IMR-90 (cell line): ENCODE results near the gene SEMA3G. TPM values are rescaled to one million over a fixed set of nuclear protein-coding genes. Genes with fewer than 3 reads are reported as not detected.

ENCODE experiments used
- ATAC-seq: fragments of 200-7000 bp; cut with Tn5 transposase; 2 replicates; pipeline ENCODE4 v1.9.1; 2020; ENCODE audit warnings: low read depth, mild to moderate bottlenecking, moderate library complexity
- BruUV-seq: library from RNA; stranded (reverse); fragments of 400-500 nt; replicated peaks from 2 replicates; lab custom pipeline; 2021; lab: Mats Ljungman, UMichigan
- CTCF ChIA-PET: fragments of 300-600 bp; formaldehyde crosslinking; extraction: SDS; loops from one replicate; lab custom pipeline; 2021; ENCODE audit warnings: antibody characterized with exemption; lab: Yijun Ruan, JAX
- POLR2A ChIA-PET: fragments of 300-600 bp; sonication (Branson Sonifier 250); formaldehyde crosslinking; loops from one replicate; lab custom pipeline; 2022; ENCODE audit warnings: antibody characterized with exemption; ENCODE audit not compliant: unreplicated experiment; lab: Charles Lee
- DNase-seq: peaks from one replicate; pipeline ENCODE4 v3.0.0; 2013
- H2AFZ ChIP-seq: replicated peaks from 2 replicates; pipeline ENCODE3; 2013; ENCODE audit warnings: low read length, mild to moderate bottlenecking; ENCODE audit not compliant: poor library complexity
- H2AK5ac ChIP-seq: 2 replicates; pipeline ENCODE4 v1.6.1; 2013; ENCODE audit warnings: low read depth, low read length, inconsistent platforms
- H2AK9ac ChIP-seq: replicated peaks from 2 replicates; pipeline ENCODE3; 2013; ENCODE audit warnings: mild to moderate bottlenecking, low read depth, low read length, moderate library complexity; ENCODE audit not compliant: poor library complexity
- H2BK120ac ChIP-seq: 2 replicates; pipeline ENCODE4 v1.6.1; 2013; ENCODE audit warnings: low read depth, low read length, inconsistent platforms
- H2BK15ac ChIP-seq: 3 replicates; pipeline ENCODE4 v1.6.1; 2013; ENCODE audit warnings: low read depth, low read length, inconsistent platforms
- H2BK20ac ChIP-seq: 2 replicates; pipeline ENCODE4 v1.6.1; 2013; ENCODE audit warnings: low read depth, mild to moderate bottlenecking, inconsistent platforms, low read length, moderate library complexity
- H2BK5ac ChIP-seq: 2 replicates; pipeline ENCODE4 v1.6.1; 2013; ENCODE audit warnings: mild to moderate bottlenecking, low read depth, low read length, inconsistent platforms; ENCODE audit not compliant: poor library complexity, severe bottlenecking
- H3K14ac ChIP-seq: replicated peaks from 2 replicates; pipeline ENCODE4 v1.6.1; 2013; ENCODE audit warnings: low read depth, low read length, inconsistent platforms
- H3K18ac ChIP-seq: 2 replicates; pipeline ENCODE4 v1.6.1; 2013; ENCODE audit warnings: low read depth, low read length, control low read depth
- H3K23ac ChIP-seq: 2 replicates; pipeline ENCODE4 v1.6.1; 2013; ENCODE audit warnings: low read depth, low read length, inconsistent platforms
- H3K27ac ChIP-seq: 2 replicates; pipeline ENCODE4 v1.5.1; 2013; ENCODE audit warnings: mild to moderate bottlenecking, control low read depth, low read length; ENCODE audit not compliant: insufficient read depth
- H3K27me3 ChIP-seq: 2 replicates; pipeline ENCODE4 v1.6.1; 2013; ENCODE audit warnings: low read length; ENCODE audit not compliant: control insufficient read depth, insufficient read depth
- H3K36me3 ChIP-seq: 2 replicates; pipeline ENCODE4 v1.6.1; 2013; ENCODE audit warnings: low read length, mixed read lengths; ENCODE audit not compliant: control insufficient read depth, insufficient read depth
- H3K4ac ChIP-seq: 2 replicates; pipeline ENCODE4 v1.6.1; 2013; ENCODE audit warnings: low read depth, low read length, inconsistent platforms
- H3K4me1 ChIP-seq: 2 replicates; pipeline ENCODE4 v1.6.1; 2013; ENCODE audit warnings: low read length, mixed read lengths; ENCODE audit not compliant: control insufficient read depth, insufficient read depth
- H3K4me2 ChIP-seq: 2 replicates; pipeline ENCODE4 v1.6.1; 2013; ENCODE audit warnings: low read depth, mild to moderate bottlenecking, control low read depth, low read length, moderate library complexity
- H3K4me3 ChIP-seq: 2 replicates; pipeline ENCODE4 v1.5.1; 2013; ENCODE audit warnings: low read depth, mild to moderate bottlenecking, control low read depth, low read length, moderate library complexity; ENCODE audit not compliant: insufficient read depth
- H3K56ac ChIP-seq: 2 replicates; pipeline ENCODE4 v1.6.1; 2013; ENCODE audit warnings: low read length, inconsistent platforms; ENCODE audit not compliant: insufficient read depth; ENCODE audit errors: extremely low read depth
- H3K79me1 ChIP-seq, 2 experiments: 2 replicates each; pipeline ENCODE4 v1.6.1; 2013; ENCODE audit warnings: low read length in 2 of 2, inconsistent platforms in 1 of 2, low read depth in 1 of 2
- H3K9ac ChIP-seq: 2 replicates; pipeline ENCODE4 v1.6.1; 2013; ENCODE audit warnings: low read depth, low read length, control low read depth
- H3K9me1 ChIP-seq: 2 replicates; pipeline ENCODE4 v1.6.1; 2013; ENCODE audit warnings: low read length, inconsistent platforms; ENCODE audit not compliant: insufficient read depth
- H3K9me3 ChIP-seq: 2 replicates; pipeline ENCODE4 v1.6.1; 2013; ENCODE audit warnings: low read length; ENCODE audit not compliant: control insufficient read depth, insufficient read depth
- H4K20me1 ChIP-seq: 2 replicates; pipeline ENCODE4 v1.6.1; 2013; ENCODE audit warnings: low read length, inconsistent platforms; ENCODE audit not compliant: insufficient read depth
- H4K5ac ChIP-seq: 2 replicates; pipeline ENCODE4 v1.6.1; 2013; ENCODE audit warnings: mild to moderate bottlenecking, low read depth, low read length, control low read depth
- H4K8ac ChIP-seq, 2 experiments: 2 replicates each; pipeline ENCODE4 v1.6.1; 2013; ENCODE audit warnings: low read depth in 2 of 2, low read length in 2 of 2, control low read depth in 1 of 2, inconsistent platforms in 1 of 2
- H4K91ac ChIP-seq: 2 replicates; pipeline ENCODE4 v1.6.1; 2013; ENCODE audit warnings: low read depth, low read length, inconsistent platforms; ENCODE audit not compliant: insufficient read depth
- BHLHE40 ChIP-seq: fragments of 150-350 bp; IDR thresholded peaks from 2 replicates; pipeline ENCODE4 v1.6.1; 2016; ENCODE audit warnings: mild to moderate bottlenecking, low read depth, low read length
- CEBPB ChIP-seq: IDR thresholded peaks from 2 replicates; pipeline ENCODE4 v1.6.1; 2012; ENCODE audit warnings: low read depth, low read length, improper control_type of control experiment
- CHD1 ChIP-seq: IDR thresholded peaks from 2 replicates; pipeline ENCODE4 v1.6.1; 2012; ENCODE audit warnings: low read depth, low read length, improper control_type of control experiment
- CTCF ChIP-seq: conservative IDR thresholded peaks from 2 replicates; pipeline ENCODE4 v1.5.1; 2012; ENCODE audit warnings: mild to moderate bottlenecking, low read depth, low read length, improper control_type of control experiment
- ELK1 ChIP-seq: fragments of 150-350 bp; IDR thresholded peaks from 2 replicates; pipeline ENCODE4 v1.6.1; 2016; ENCODE audit warnings: low read depth, mild to moderate bottlenecking, low read length, moderate library complexity, borderline replicate concordance
- FOS ChIP-seq: fragments of 150-350 bp; IDR thresholded peaks from 2 replicates; pipeline ENCODE4 v1.6.1; 2016; ENCODE audit warnings: low read depth, low read length
- MAZ ChIP-seq: IDR thresholded peaks from 2 replicates; pipeline ENCODE4 v1.6.1; 2012; ENCODE audit warnings: low read depth, mild to moderate bottlenecking, low read length, improper control_type of control experiment, moderate library complexity, borderline replicate concordance
- MXI1 ChIP-seq: IDR thresholded peaks from 2 replicates; pipeline ENCODE4 v1.6.1; 2012; ENCODE audit warnings: low read depth, mild to moderate bottlenecking, low read length, moderate library complexity, borderline replicate concordance
- POLR2A ChIP-seq: IDR thresholded peaks from 2 replicates; pipeline ENCODE4 v1.6.1; 2012; ENCODE audit warnings: mild to moderate bottlenecking, low read depth, low read length
- RAD21 ChIP-seq: IDR thresholded peaks from 2 replicates; pipeline ENCODE4 v1.6.1; 2012; ENCODE audit warnings: low read length, improper control_type of control experiment
- RCOR1 ChIP-seq: IDR thresholded peaks from 2 replicates; pipeline ENCODE4 v1.6.1; 2012; ENCODE audit warnings: mild to moderate bottlenecking, low read length, improper control_type of control experiment; ENCODE audit not compliant: insufficient replicate concordance
- RFX5 ChIP-seq: IDR thresholded peaks from 2 replicates; pipeline ENCODE4 v1.8.0; 2012; ENCODE audit warnings: low read depth, mild to moderate bottlenecking, low read length, moderate library complexity
- SMC3 ChIP-seq: fragments of 150-350 bp; IDR thresholded peaks from 2 replicates; pipeline ENCODE4 v1.6.1; 2016; ENCODE audit warnings: low read depth, mild to moderate bottlenecking, antibody characterized with exemption, low read length, moderate library complexity
- USF2 ChIP-seq: fragments of 150-350 bp; IDR thresholded peaks from 2 replicates; pipeline ENCODE4 v1.6.1; 2017; ENCODE audit warnings: mild to moderate bottlenecking, antibody characterized with exemption, low read length, low read depth
- WGBS, 2 experiments: methylation state at CpG; one replicate each; pipeline versions ENCODE4 v1.1.5 to v1.1.7; 2013; ENCODE audit warnings: missing lambda C conversion rate in 2 of 2; ENCODE audit not compliant: insufficient read length in 1 of 2; ENCODE audit errors: extremely low coverage in 2 of 2; 5-methylcytosine and 5-hydroxymethylcytosine counted together
- dilution Hi-C: fragments of 300-500 bp; cut with HindIII; formaldehyde crosslinking; loops from one replicate; pipeline ENCODE4 v1.14.3; 2018; ENCODE audit warnings: low sequenced_read_pairs; ENCODE audit not compliant: unreplicated experiment
- in situ Hi-C: fragments of 300-500 bp; cut with MboI; formaldehyde crosslinking; loops from 3 replicates; pipeline ENCODE4 v1.14.3; 2019; ENCODE audit warnings: low sequenced_read_pairs, inconsistent platforms, mixed read lengths
- intact Hi-C: fragments of 100-400 bp; cut with micrococcal nuclease; formaldehyde crosslinking; loops from 2 replicates; pipeline ENCODE4 v1.10.0; 2022
- polyA plus RNA-seq, 3 experiments: library from polyadenylated mRNA; depleted of rRNA; stranded (reverse); fragments of >200 nt; gene quantifications; 2 replicates each; pipeline ENCODE4 v1.2.3, GENCODE V29; 2012; ENCODE audit warnings: low replicate concordance in 1 of 3
- total RNA-seq: library from RNA; depleted of rRNA; stranded (reverse); fragments of >200 nt; gene quantifications from 2 replicates; pipeline ENCODE4 v1.2.3, GENCODE V29; 2012

The SEMA3G gene
- total and polyA plus RNA-seq, 2 of the 4 experiments (the other 2 are of a cell fraction): 0.07 TPM; not detected in 1

- Histone ChIP-seq H3K9ac (no peak overlapping the region), H3K14ac (no peak overlapping the region), H4K8ac (no peak overlapping the region), H3K36me3 (peaks cover 20% of the 10 kb centered on the region; the same call in 1 of the 2 replicates), H2BK120ac (no peak overlapping the region), H3K4me2 (no peak overlapping the region), H2BK5ac (no peak overlapping the region), H4K91ac (no peak overlapping the region), H3K9me1 (0 out of 2 replicates have a peak, but pooled peaks cover 6% of the 10 kb centered on the region), H2BK15ac (no peak overlapping the region), H3K4ac (no peak overlapping the region), H3K4me1 (no peaks in the 10 kb centered on the region), H2AK9ac (no peak overlapping the region), H3K27ac (no peak overlapping the region), H3K23ac (no peak overlapping the region), H2BK20ac (no peak overlapping the region), H2AFZ (no peak overlapping the region), H3K9me3 (no peaks in the 10 kb centered on the region), H3K56ac (no peak overlapping the region), H4K20me1 (no peaks in the 10 kb centered on the region; the same call in 1 of the 2 replicates), H3K79me1 (no peaks in the 10 kb centered on the region; a peak in 1 of 4 replicates), H3K4me3 (no peak overlapping the region), H3K27me3 (no peaks in the 10 kb centered on the region; the same call in 1 of the 2 replicates), H2AK5ac (no peak overlapping the region), H3K18ac (no peak overlapping the region), H4K5ac (no peak overlapping the region)
- intact Hi-C loops: no loop called here
- DNase-seq (no peak), ATAC-seq (no peak)
- ChIA-PET POLR2A (no interaction called here), CTCF (no interaction called here)
- TF ChIP-seq POLR2A (no peak), CEBPB (no peak), RCOR1 (no peak), SMC3 (no peak), RFX5 (no peak), RAD21 (no peak), CHD1 (no peak), FOS (no peak), USF2 (no peak), MXI1 (no peak), BHLHE40 (no peak), ELK1 (no peak), CTCF (no peak), MAZ (no peak)
- in situ Hi-C loops: no loop called here
- 87% methylated on average over 3 of the region's 13 CpGs; no CpG with 5 or more reads in 1 of the 2 experiments for WGBS, 2 experiments
- no TSS peak for BruUV-seq
- dilution Hi-C loops: no loop called here
Measured at GRCh38 chr3:52397676-52398399, 47.1 kb downstream of the SEMA3G start.
